Thoracic aorta (tissue), 2 donors: ENCODE results near the gene ZNF195. TPM values are rescaled to one million over a fixed set of nuclear protein-coding genes. Genes with fewer than 3 reads are reported as not detected.

Source experiments
- ATAC-seq: fragments of 150-250 bp; one replicate; pipeline ENCODE4 v1.8.0; 2017; ENCODE audit warnings: low read depth; ENCODE audit not compliant: insufficient number of reproducible peaks, low FRiP score
- DNase-seq: peaks from one replicate; pipeline ENCODE4 v3.0.0-alpha.2; 2020; ENCODE audit warnings: low spot score
- H3K27ac ChIP-seq, 2 donors: fragments of 200-600 bp; sonication (generic); 1 replicate in 1 of 2; 2 replicates in 1 of 2; pipeline ENCODE4 v1.5.1; 2016; ENCODE audit warnings: mild to moderate bottlenecking in 2 of 2, moderate library complexity in 2 of 2
- H3K27me3 ChIP-seq: fragments of 200-600 bp; sonication (generic); replicated peaks from 2 replicates; pipeline ENCODE4 v1.6.0; 2016; ENCODE audit warnings: mild to moderate bottlenecking; ENCODE audit not compliant: insufficient read depth
- H3K36me3 ChIP-seq: fragments of 200-600 bp; sonication (generic); one replicate; pipeline ENCODE4 v1.5.1; 2016
- H3K4me1 ChIP-seq, 2 donors: fragments of 200-600 bp; sonication (generic); 1 replicate in 1 of 2; 2 replicates in 1 of 2; pipeline versions ENCODE4 v1.5.1 to v1.6.0; 2016; ENCODE audit warnings: low read depth in 2 of 2, mild to moderate bottlenecking in 1 of 2; ENCODE audit not compliant: control insufficient read depth in 1 of 2
- H3K4me3 ChIP-seq: fragments of 200-600 bp; sonication (generic); 2 replicates; pipeline ENCODE4 v1.5.1; 2016; ENCODE audit warnings: mild to moderate bottlenecking
- H3K9me3 ChIP-seq: fragments of 200-600 bp; sonication (generic); 2 replicates; pipeline ENCODE4 v1.5.1; 2016
- total RNA-seq, 2 donors: library from RNA; depleted of rRNA; stranded (reverse); fragments of >200 nt; gene quantifications; one replicate each; pipeline versions ENCODE4 v1.1.0 to v1.2.3, GENCODE V29; 2016
- TF ChIP-seq, protein P1 (sequence below): fragments of 200-600 bp; sonication (generic); IDR thresholded peaks from one replicate; pipeline ENCODE4 v1.5.1; 2019; ENCODE audit warnings: antibody characterized with exemption

ZNF195 gene
- total RNA-seq, 2 donors from 2014 or later: 20.8 to 33.4 TPM

DNA sequence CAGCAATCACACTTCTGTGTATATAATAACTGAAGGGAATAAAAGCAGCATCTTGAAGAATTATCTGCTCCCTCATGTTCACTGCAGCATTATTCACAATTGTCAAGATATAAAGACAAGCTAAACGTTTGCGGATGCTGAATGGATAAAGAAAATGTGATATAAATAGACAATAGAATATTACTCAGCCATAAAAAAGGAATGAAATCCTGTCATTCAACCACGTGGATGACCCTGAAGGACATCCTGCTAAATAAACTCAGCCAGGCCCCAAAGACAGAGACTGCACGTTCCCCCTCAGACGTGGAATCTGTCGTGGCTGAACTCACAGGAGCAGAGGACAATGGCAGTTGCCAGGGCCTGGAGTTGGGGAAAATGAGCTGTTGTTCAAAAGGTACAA lies 9.6 kb downstream of the ZNF195 start:
- H3K36me3 ChIP-seq: peaks cover 30% of the 10 kb centered on the region
- H3K27ac ChIP-seq: no peak overlapping the region
- TF ChIP-seq, protein P1, sequence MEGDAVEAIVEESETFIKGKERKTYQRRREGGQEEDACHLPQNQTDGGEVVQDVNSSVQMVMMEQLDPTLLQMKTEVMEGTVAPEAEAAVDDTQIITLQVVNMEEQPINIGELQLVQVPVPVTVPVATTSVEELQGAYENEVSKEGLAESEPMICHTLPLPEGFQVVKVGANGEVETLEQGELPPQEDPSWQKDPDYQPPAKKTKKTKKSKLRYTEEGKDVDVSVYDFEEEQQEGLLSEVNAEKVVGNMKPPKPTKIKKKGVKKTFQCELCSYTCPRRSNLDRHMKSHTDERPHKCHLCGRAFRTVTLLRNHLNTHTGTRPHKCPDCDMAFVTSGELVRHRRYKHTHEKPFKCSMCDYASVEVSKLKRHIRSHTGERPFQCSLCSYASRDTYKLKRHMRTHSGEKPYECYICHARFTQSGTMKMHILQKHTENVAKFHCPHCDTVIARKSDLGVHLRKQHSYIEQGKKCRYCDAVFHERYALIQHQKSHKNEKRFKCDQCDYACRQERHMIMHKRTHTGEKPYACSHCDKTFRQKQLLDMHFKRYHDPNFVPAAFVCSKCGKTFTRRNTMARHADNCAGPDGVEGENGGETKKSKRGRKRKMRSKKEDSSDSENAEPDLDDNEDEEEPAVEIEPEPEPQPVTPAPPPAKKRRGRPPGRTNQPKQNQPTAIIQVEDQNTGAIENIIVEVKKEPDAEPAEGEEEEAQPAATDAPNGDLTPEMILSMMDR: no peak
- no peaks in the 10 kb centered on the region for H3K4me1 ChIP-seq
- H3K4me3 ChIP-seq: no peak overlapping the region
- DNase-seq (no peak), ATAC-seq (no peak)
- H3K27me3 ChIP-seq: no peaks in the 10 kb centered on the region
- peaks cover 9% of the 10 kb centered on the region for H3K9me3 ChIP-seq

DNA sequence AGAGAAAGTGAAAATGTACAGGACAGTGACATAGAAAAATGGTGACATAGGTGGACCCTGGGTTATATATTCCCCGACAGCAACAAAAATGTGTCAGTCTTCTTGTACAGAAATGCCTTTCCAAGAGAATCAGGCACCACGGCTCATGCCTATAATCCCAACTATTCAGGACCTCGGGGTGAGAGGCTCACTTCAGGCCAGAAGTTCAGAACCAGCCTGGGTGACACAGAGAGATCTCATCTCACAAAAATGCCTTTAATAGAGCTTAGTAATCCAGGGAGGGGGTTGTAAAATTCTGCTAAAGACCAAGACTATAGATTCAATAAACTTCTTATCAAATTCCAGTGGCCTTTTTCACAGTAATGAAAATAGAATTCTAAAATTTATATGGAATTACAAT lies 10.7 kb downstream of the ZNF195 start:
- Histone ChIP-seq H3K27me3 (no peaks in the 10 kb centered on the region), H3K4me3 (no peak overlapping the region), H3K36me3 (peaks cover 42% of the 10 kb centered on the region), H3K4me1 (no peaks in the 10 kb centered on the region), H3K27ac (no peak overlapping the region), H3K9me3 (peaks cover 19% of the 10 kb centered on the region)
- TF ChIP-seq, protein P1: no peak
- DNase-seq: no peak
- ATAC-seq: no peak

DNA sequence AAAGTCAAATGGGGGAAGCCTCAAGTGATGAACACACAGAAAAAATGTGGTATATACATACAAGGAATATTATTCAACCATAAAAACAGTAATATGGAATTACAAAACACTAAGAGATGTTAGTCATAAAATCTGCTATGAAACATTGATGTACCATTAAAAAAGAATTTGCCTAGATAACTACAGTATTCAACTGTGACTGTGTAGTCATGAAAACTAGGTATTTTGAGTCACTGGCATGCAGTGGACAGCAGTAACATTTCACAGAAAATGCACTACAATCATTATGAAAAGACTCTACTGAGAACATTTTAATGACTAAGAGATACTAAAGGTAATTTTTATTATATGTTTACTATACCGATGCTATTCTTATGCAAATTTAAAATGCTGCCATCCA lies 11.7 kb downstream of the ZNF195 start:
- no peaks in the 10 kb centered on the region for H3K4me1 ChIP-seq
- no peak for DNase-seq
- H3K4me3 ChIP-seq: no peak overlapping the region
- TF ChIP-seq, protein P1: no peak
- H3K27me3 ChIP-seq: no peaks in the 10 kb centered on the region
- H3K27ac ChIP-seq: no peak overlapping the region
- no peak for ATAC-seq
- H3K36me3 ChIP-seq: peaks cover 49% of the 10 kb centered on the region
- H3K9me3 ChIP-seq: peaks cover 26% of the 10 kb centered on the region

DNA sequence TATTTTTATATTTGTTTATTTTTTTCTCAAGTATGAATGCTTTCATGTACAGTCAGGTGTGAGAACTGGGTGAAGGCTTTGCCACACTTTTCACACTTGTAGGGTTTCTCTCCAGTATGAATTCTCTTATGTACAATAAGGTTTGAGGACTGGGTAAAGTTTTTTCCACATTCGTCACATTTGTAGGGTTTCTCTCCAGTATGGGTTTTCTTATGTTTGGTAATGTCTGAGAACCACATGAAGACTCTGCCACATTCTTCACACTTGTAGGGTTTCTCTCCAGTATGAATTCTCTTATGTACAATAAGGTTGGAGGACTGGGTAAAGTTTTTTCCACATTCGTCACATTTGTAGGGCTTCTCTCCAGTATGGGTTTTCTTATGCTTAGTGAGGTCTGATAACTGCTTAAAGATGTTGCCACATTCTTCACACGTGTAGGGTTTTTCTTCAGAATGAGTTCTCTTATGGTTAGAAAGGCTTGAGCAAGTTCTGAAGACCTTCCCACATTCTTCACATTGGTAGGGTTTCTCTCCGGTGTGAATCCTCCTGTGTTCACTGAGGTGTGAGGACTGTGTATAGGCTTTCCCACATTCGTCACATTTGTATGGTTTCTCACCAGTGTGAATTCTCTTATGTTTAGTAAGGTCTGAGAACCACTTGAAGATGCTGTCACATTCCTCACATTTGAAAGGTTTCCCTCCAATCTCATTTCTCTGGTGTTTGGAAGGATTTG lies 19.7 kb downstream of the ZNF195 start:
- DNase-seq: no peak
- H3K4me3 ChIP-seq: peak overlapping the region; percentile 3
- H3K9me3 ChIP-seq: peaks cover 76% of the 10 kb centered on the region
- H3K27ac ChIP-seq: no peak overlapping the region
- TF ChIP-seq, protein P1: no peak
- ATAC-seq: no peak
- no peaks in the 10 kb centered on the region for H3K27me3 ChIP-seq
- no peaks in the 10 kb centered on the region for H3K4me1 ChIP-seq
- H3K36me3 ChIP-seq: peaks cover 51% of the 10 kb centered on the region

DNA sequence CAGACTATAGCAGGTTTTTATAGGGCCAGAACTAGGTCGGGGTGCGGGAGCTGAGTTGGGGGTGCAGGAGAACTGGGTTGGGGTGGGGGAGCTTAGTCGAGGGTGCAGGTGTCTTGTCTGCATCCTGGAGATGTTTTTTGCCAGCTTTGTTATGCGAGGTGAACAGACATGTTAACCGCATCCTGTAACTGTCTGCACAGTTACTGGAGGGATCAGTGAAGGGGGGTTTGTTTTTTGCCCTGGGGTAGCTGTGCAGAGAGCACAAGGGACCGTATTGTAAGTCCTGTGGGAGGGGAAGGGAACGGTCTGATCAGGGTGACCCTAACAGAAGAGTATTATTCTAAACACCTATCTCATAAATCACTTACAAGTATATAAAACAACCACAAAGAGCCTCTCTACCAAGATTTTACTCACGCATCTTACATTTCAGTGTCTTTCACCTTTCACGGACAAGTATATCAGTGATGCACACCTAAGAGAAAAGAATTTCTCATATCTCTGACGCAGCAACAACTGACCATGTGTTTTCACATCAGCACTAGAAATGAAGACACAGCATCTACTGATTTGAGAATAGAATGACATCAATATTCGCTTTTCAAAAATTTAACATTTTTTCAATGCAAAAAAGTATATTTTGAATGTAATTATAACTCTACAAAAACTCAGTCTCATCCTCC lies 20.8 kb downstream of the ZNF195 start:
- peaks cover 40% of the 10 kb centered on the region for H3K36me3 ChIP-seq

More for the DNA sequence above, 20.8 kb downstream of the ZNF195 start:
- Histone ChIP-seq H3K9me3 (peaks cover 69% of the 10 kb centered on the region), H3K27ac (no peak overlapping the region), H3K27me3 (no peaks in the 10 kb centered on the region), H3K4me3 (no peak overlapping the region), H3K4me1 (no peaks in the 10 kb centered on the region)
- ATAC-seq (no peak), DNase-seq (no peak)
- TF ChIP-seq, protein P1: no peak
